NCI-H2171 treated with DMSO at 0.1 percent for 48 hours (cell line): ENCODE measurements around the gene RHOT1.
"Not testable (repeated sequence)": the region's sequence is repeated elsewhere in the genome, so short reads cannot be mapped to it uniquely, and the experiment has no call there.

ENCODE experiments used
- DNase-seq: peaks from one replicate; lab custom pipeline; 2025; lab: John Stamatoyannopoulos, UW

Gene RHOT1

GRCh38 chr17:32124985-32125847 is 17.1 kb upstream of the RHOT1 start:
- no peak for DNase-seq

- DNase-seq = no peak
Measured at GRCh38 chr17:32125848-32126153, 16.5 kb upstream of the RHOT1 start.

GRCh38 chr17:32126325-32126724 is 16.0 kb upstream of the RHOT1 start:
- no peak for DNase-seq

GRCh38 chr17:32126746-32127145 is 15.6 kb upstream of the RHOT1 start:
- no peak for DNase-seq

- DNase-seq = peak; percentile 91
Measured at GRCh38 chr17:32127158-32127897, 15.0 kb upstream of the RHOT1 start.

- DNase-seq = peak; percentile 31
Measured at GRCh38 chr17:32128470-32128869, 13.8 kb upstream of the RHOT1 start.

GRCh38 chr17:32135497-32136117 is 6.7 kb upstream of the RHOT1 start:
- not testable (repeated sequence) for DNase-seq

GRCh38 chr17:32136856-32137255 is 5.4 kb upstream of the RHOT1 start:
- no peak for DNase-seq

- DNase-seq = not testable (repeated sequence)
Measured at GRCh38 chr17:32139504-32139903, 2.8 kb upstream of the RHOT1 start.

GRCh38 chr17:32141258-32141657 is 1.0 kb upstream of the RHOT1 start:
- peak; percentile 61 for DNase-seq

- no peak for DNase-seq
Measured at GRCh38 chr17:32141679-32142037, 644 bp upstream of the RHOT1 start.

- DNase-seq = peak; percentile 30
Measured at GRCh38 chr17:32142857-32143526, 690 bp downstream of the RHOT1 start.

GRCh38 chr17:32143527-32143870 is 1.2 kb downstream of the RHOT1 start:
- DNase-seq = no peak

- DNase-seq = not testable (repeated sequence)
Measured at GRCh38 chr17:32144442-32144841, 2.1 kb downstream of the RHOT1 start.

- DNase-seq = no peak
Measured at GRCh38 chr17:32148351-32148750, 6.0 kb downstream of the RHOT1 start.

GRCh38 chr17:32150358-32150757 is 8.1 kb downstream of the RHOT1 start:
- no peak for DNase-seq

GRCh38 chr17:32152130-32152529 is 9.8 kb downstream of the RHOT1 start:
- no peak for DNase-seq

- no peak for DNase-seq
Measured at GRCh38 chr17:32155896-32156295, 13.6 kb downstream of the RHOT1 start.

GRCh38 chr17:32156656-32157055 is 14.4 kb downstream of the RHOT1 start:
- no peak for DNase-seq

GRCh38 chr17:32157225-32157624 is 14.9 kb downstream of the RHOT1 start:
- DNase-seq = no peak

GRCh38 chr17:32158870-32159585 is 16.7 kb downstream of the RHOT1 start:
- DNase-seq = no peak
